AG04450 (cell line): ENCODE measurements around the gene NME7. TPM values are rescaled to one million over a fixed set of nuclear protein-coding genes. Genes with fewer than 3 reads are reported as not detected.
"Not testable (repeated sequence)": the region's sequence is repeated elsewhere in the genome, so short reads cannot be mapped to it uniquely, and the experiment has no call there.

Experiments used
- CTCF ChIA-PET: fragments of 300-600, 350-600 bp; formaldehyde crosslinking; extraction: SDS; loops from one replicate; lab custom pipeline; 2022; ENCODE audit warnings: antibody characterized with exemption, inconsistent platforms; lab: Charles Lee
- POLR2A ChIA-PET: fragments of 350-600 bp; formaldehyde crosslinking; extraction: SDS; loops from one replicate; lab custom pipeline; 2021; ENCODE audit warnings: antibody characterized with exemption, inconsistent platforms; lab: Yijun Ruan, JAX
- DNase-seq: peaks from one replicate; pipeline ENCODE4 v3.0.0-alpha.2; 2011; ENCODE audit warnings: low read depth, low spot score
- H3K27ac ChIP-seq: one replicate; pipeline ENCODE4 v1.5.1; 2012; ENCODE audit warnings: low read depth, low read length, control low read depth
- H3K27me3 ChIP-seq: one replicate; pipeline ENCODE4 v1.6.0; 2012; ENCODE audit warnings: low read length; ENCODE audit not compliant: control insufficient read depth, insufficient read depth
- H3K4me3 ChIP-seq: 2 replicates; pipeline ENCODE4 v1.5.1; 2011; ENCODE audit warnings: mild to moderate bottlenecking, low read depth, low read length, control low read depth
- H3K9me3 ChIP-seq: 2 replicates; pipeline ENCODE4 v1.5.1; 2012; ENCODE audit warnings: low read length; ENCODE audit not compliant: control insufficient read depth, insufficient read depth
- CTCF ChIP-seq: IDR thresholded peaks from 2 replicates; pipeline ENCODE4 v1.5.1; 2011; ENCODE audit warnings: low read depth, low read length, control low read depth, inconsistent platforms
- polyA plus RNA-seq: library from polyadenylated mRNA; depleted of rRNA; stranded (reverse); fragments of >200 nt; gene quantifications from 2 replicates; pipeline ENCODE4 v1.2.3, GENCODE V29; 2011

Gene NME7
- polyA plus RNA-seq, 1 experiment, result 27.3 TPM

- no peak for DNase-seq
- POLR2A ChIA-PET, result no interaction called here
- H3K4me3 ChIP-seq, result no peak overlapping the region
- TF ChIP-seq CTCF, result no peak
- H3K9me3 ChIP-seq, result no peaks in the 10 kb centered on the region
- no peak overlapping the region for H3K27ac ChIP-seq
- H3K27me3 ChIP-seq, result no peaks in the 10 kb centered on the region
- CTCF ChIA-PET, result interaction anchor here (0.6 kb wide), 1 partner anchor 219 kb away, joined by 4 read pairs; no protein-coding TSS in a partner anchor
Measured at GRCh38 chr1:169129109-169129784, 238.3 kb downstream of the NME7 start.

GRCh38 chr1:169128562-169128961 is 239.0 kb downstream of the NME7 start:
- Histone ChIP-seq H3K27ac (no peak overlapping the region), H3K27me3 (no peaks in the 10 kb centered on the region), H3K4me3 (no peak overlapping the region), H3K9me3 (no peaks in the 10 kb centered on the region)
- ChIA-PET CTCF (interaction anchor here (0.6 kb wide), 1 partner anchor 47 kb away, joined by 4 read pairs; no protein-coding TSS in a partner anchor), POLR2A (no interaction called here)
- DNase-seq, result no peak
- TF ChIP-seq CTCF, result no peak

GRCh38 chr1:169127305-169127704 is 240.3 kb downstream of the NME7 start:
- no peak overlapping the region for H3K4me3 ChIP-seq
- H3K27me3 ChIP-seq, result no peaks in the 10 kb centered on the region
- no peak for DNase-seq
- CTCF ChIA-PET, result interaction anchor here (1.1 kb wide), 1 partner anchor 67 kb away, joined by 3 read pairs; no protein-coding TSS in a partner anchor
- no peak overlapping the region for H3K27ac ChIP-seq
- POLR2A ChIA-PET, result no interaction called here
- no peak for TF ChIP-seq CTCF
- H3K9me3 ChIP-seq, result no peaks in the 10 kb centered on the region

GRCh38 chr1:169126335-169126734 is 241.3 kb downstream of the NME7 start:
- no peak overlapping the region for H3K4me3 ChIP-seq
- no peak for TF ChIP-seq CTCF
- H3K27ac ChIP-seq, result no peak overlapping the region
- CTCF ChIA-PET, result interaction anchor here (1.1 kb wide), 1 partner anchor 68 kb away, joined by 3 read pairs; no protein-coding TSS in a partner anchor
- POLR2A ChIA-PET, result no interaction called here
- no peaks in the 10 kb centered on the region for H3K9me3 ChIP-seq
- no peak for DNase-seq
- no peaks in the 10 kb centered on the region for H3K27me3 ChIP-seq

GRCh38 chr1:169125597-169125996 is 242.0 kb downstream of the NME7 start:
- POLR2A ChIA-PET, CTCF ChIA-PET, DNase-seq, H3K4me3 ChIP-seq, H3K27me3 ChIP-seq, H3K9me3 ChIP-seq, H3K27ac ChIP-seq: not testable (repeated sequence)
